Smooth muscle cell of the brain vasculature (primary cell): ENCODE measurements around the gene TMEM89.

ENCODE experiments used
- DNase-seq: peaks from one replicate; pipeline ENCODE4 v3.0.0-alpha.2; 2012; ENCODE audit warnings: low read depth, low spot score

TMEM89 gene, protein sequence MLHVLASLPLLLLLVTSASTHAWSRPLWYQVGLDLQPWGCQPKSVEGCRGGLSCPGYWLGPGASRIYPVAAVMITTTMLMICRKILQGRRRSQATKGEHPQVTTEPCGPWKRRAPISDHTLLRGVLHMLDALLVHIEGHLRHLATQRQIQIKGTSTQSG

GRCh38 chr3:48621461-48621869 is at the start of gene TMEM89:
Gene TMEM89, minus strand, starts transcription at chr3:48621769. Its CDS starts 13 bp downstream, at chr3:48621756.
- no peak for DNase-seq

GRCh38 chr3:48664929-48665328 is 43.4 kb upstream of the TMEM89 start:
- DNase-seq = no peak

GRCh38 chr3:48664313-48664644 is 42.7 kb upstream of the TMEM89 start:
- DNase-seq = no peak

- peak; percentile 74 for DNase-seq
Measured at GRCh38 chr3:48663489-48664312, 42.1 kb upstream of the TMEM89 start.

- no peak for DNase-seq
Measured at GRCh38 chr3:48662753-48663488, 41.4 kb upstream of the TMEM89 start, which contains the start of gene CELSR3. Gene CELSR3, minus strand, starts transcription at chr3:48662886. Its CDS starts 252 bp downstream, at chr3:48662634.

DNA sequence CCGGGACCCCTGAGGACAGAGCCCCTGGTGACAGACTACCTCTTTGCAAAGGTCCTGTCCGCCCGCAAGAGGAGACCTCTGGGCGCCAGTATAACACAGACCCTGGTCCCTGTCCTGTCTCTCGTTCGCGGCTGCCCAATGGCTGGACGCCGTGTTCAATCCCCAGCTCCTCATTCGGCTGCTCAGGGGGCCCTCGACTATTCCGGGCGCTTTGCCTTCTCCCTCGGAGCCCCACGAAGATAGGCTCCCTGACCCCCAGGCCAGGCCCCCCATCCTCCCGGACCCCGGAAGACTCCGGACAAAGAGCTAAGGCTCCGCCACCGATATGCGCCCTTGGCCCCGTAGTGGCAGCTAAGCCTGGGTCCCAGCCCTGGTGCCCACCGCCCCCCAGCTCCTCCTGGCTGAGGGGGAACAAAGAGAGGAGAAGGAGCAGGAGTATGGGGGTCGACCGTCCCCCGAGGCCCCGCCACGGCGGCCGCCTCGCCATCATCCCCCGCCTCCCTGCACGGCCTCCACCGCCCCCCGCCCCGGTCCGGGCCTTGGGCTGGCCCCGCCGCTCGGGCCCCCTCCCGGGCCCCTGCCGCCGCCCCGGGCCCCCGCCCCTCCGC is 40.7 kb upstream of the TMEM89 start:
- DNase-seq = no peak

- no peak for DNase-seq
Measured at GRCh38 chr3:48661501-48662144, 40.1 kb upstream of the TMEM89 start.

DNA sequence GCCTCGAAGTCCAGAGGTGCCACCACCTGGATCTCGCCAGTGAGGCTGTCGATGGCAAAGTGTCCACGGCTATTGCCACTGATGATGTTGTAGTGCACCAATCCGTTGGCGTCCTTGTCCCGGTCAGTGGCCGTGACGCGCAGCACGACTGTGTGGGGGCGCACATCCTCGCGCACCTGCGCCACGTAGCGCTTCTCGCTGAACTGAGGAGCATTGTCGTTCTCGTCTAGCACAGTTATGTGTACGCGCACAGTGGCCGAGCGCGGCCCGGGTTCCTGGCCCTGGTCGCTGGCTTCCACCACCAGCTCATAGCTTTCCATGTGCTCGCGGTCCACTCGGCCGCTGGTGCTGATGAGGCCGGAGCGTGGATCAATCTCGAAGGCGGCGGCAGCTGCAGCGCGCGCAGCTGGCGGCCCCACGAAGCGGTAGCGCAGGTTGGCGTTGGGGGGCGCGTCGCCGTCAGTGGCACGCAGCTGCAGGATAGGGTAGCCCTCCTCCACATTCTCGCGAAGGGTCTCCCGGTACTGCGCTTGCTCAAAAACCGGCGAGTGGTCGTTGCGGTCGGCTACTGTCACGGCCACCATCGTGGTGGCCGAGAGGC is 39.3 kb upstream of the TMEM89 start:
- DNase-seq = no peak

- no peak for DNase-seq
Measured at GRCh38 chr3:48656841-48657281, 35.3 kb upstream of the TMEM89 start.

DNA sequence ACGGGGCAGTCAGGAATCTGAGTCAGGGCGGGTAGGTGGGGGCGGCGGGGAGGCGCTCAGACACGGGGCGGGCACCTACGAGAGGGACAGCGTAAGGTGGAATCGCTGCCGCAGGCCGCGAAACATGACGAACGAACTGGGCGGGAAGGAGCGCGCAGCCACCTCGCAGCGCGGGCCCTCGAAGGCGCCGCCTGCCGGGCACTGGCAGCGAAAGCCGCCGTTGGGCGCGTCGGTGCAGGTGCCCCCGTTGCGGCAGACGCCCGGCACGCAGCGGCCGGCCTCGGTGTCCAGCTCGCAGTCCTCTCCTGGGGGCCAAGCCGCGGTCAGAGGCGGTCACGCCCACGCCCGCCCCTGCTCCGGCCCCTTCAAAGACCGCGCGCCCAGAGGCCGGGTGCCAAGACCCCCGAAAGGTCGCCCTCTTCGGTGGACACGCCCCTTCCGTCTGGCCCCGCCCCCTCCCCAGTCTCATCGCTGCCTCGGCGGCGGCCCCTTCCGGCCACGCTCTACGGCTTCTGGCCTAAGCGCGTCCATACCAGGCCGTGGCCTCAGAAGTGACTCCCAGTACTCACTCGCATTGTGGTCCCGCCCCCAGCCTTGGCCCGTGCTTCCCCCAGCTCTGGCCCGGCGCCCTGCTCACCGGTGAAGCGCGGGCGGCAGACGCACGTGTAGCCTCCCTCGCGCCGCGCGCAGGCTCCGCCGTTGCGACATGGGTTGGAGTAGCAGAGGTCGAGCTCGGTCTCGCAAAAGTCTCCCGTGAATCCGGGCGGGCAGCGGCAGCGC is 34.7 kb upstream of the TMEM89 start:
- DNase-seq = no peak

- DNase-seq = no peak
Measured at GRCh38 chr3:48655606-48656005, 34.0 kb upstream of the TMEM89 start.

- no peak for DNase-seq
Measured at GRCh38 chr3:48655063-48655462, 33.5 kb upstream of the TMEM89 start.

GRCh38 chr3:48652923-48653715 is 31.6 kb upstream of the TMEM89 start:
- DNase-seq = no peak

- no peak for DNase-seq
Measured at GRCh38 chr3:48651771-48652170, 30.2 kb upstream of the TMEM89 start.

DNA sequence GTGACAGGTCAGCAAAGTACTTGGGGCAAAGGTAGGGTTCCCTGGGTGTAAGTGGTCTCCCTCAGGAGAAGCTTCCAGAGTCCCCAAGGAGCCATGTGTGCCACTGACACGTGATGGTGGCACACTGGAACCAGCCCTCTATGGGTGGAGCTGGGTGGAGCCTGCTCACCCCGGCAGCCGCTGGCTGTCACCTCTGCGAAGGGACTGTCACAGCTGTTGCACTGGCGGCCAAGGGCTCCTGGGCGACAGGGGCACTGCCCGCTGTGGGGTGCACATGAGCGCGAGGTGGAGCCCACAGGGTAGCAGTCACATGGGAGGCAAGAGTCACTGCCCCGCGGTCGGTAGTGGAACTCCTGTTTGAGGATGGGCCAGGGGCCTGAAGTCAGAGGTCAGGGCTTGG is 29.2 kb upstream of the TMEM89 start:
- DNase-seq = no peak

- no peak for DNase-seq
Measured at GRCh38 chr3:48648188-48648850, 26.8 kb upstream of the TMEM89 start.

GRCh38 chr3:48647714-48648113 is 26.1 kb upstream of the TMEM89 start:
- no peak for DNase-seq

- DNase-seq = no peak
Measured at GRCh38 chr3:48644898-48645760, 23.6 kb upstream of the TMEM89 start.
